Inferior parietal cortex (tissue), 1 donor: Measurements from ENCODE around the gene PRICKLE1.

Source experiments
- DNase-seq: peaks from one replicate; pipeline ENCODE4 v3.0.0-alpha.2; 2016; ENCODE audit errors: extremely low spot score

Gene PRICKLE1

DNA sequence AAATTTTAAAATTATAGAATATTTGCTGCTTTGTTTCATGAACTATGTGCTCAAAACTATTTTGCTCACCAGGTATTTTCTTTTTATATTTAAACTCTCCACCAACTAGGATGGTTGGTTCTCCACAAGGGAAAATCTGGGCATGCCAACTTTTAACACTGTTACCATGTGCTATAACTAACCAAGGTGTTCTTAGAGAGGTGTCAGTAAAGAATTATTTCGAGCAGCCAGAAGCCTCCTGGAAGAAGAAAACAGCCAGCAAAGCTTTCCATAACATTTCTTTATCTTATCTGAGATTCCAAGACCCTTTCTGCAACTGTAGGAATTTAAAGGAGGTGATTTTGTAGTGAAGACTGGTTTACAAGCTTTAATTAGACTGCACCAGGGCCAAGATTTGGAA is 97.3 kb downstream of the PRICKLE1 start:
- DNase-seq = no peak

DNA sequence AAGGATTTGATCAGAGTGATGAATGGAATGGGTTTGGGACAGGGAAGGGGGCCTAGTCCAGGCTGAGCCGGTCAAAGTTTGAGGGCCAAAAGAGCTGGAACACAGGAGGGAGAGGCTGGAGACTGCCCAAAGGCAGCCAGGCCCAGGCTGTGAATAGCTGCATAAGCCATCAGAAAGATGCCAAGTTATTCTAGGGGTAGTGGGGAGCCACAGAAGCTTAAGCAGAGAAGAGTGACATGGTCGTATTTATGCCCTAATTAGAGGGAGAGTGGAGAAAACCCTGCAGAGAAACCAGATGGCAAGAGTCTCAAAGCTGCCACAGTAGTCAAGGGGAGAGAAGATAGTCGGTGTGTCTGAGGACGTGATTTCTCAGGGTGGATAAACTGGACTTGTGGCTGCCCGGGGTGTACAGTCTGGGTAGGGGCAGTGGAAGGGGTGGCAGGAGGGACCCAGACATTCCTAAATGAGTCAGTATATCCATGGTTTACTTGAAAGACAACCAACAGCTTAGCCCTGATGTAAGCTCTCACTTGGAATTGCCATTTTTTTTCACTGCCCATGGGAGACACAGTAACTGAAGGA is 99.2 kb downstream of the PRICKLE1 start:
- DNase-seq = no peak

- no peak for DNase-seq
Measured at GRCh38 chr12:42486407-42486806, 103.1 kb downstream of the PRICKLE1 start.

GRCh38 chr12:42485823-42486222 is 103.7 kb downstream of the PRICKLE1 start:
- DNase-seq = no peak

- no peak for DNase-seq
Measured at GRCh38 chr12:42484996-42485395, 104.5 kb downstream of the PRICKLE1 start.

DNA sequence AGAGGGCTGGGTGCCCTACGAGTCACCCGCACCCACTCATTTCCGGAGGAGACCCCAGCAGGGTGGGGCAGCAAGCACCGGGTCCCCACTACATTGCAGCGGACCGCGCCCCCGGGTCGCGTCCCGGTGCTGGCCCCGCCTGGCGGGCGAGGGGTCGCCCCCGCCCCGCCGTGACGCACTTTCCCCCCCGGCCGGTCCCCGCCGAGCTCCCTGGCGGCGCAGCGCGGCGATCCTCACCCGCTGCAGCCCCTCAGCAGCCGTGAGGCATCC is 106.1 kb downstream of the PRICKLE1 start:
- DNase-seq = no peak

- DNase-seq = peak; percentile 56
Measured at GRCh38 chr12:42482748-42483520, 106.6 kb downstream of the PRICKLE1 start.

DNA sequence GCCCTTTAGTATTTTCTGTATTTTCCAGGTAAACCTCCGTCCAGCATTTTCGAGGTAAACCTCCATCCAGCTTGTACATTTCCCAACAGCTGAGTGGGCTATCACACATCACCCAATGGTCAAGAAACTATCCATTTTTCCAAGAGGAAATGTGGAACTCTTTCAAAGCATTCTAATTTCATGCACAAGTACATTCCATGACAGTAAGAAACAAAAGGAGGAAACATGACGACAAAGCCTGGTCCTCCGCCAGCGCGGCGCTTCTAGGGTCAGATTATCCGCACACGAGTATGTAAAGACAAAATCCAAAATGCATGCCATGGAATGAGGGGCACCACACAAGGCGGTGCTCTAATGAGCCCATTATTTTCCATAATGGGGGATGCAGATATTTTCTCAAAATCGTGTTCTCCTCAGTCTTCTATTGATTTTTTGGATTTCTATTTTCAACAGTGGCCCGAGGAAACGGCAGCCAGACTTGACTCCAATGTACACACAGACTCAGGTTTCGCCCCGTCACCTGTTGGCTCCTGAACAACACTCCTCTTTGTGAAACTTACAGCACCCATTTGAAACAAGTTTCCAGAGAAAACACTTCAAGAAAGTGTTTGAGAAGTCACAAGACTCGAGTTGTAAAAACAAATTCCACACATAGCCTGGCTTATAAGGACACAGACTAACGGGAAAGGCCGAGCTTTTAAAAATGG is 107.4 kb downstream of the PRICKLE1 start:
- no peak for DNase-seq

DNA sequence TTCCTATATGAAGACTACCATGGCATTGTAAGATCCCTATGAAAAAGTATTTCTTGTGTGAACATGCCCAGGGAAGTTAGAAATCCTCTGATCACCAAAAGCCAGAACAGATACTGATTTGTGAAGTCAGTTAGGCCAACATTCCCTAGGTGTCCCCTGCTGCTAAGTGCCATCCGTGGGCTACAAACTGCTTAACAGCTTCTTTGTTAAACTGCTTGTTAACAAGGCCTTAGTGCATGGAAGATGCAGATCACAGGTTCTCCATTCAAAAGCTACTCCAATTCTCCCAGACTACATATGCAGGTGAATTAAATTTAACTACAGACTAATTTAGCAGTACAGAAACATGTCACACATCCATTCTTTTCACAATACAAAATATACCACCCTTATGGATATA is 108.2 kb downstream of the PRICKLE1 start:
- no peak for DNase-seq

DNA sequence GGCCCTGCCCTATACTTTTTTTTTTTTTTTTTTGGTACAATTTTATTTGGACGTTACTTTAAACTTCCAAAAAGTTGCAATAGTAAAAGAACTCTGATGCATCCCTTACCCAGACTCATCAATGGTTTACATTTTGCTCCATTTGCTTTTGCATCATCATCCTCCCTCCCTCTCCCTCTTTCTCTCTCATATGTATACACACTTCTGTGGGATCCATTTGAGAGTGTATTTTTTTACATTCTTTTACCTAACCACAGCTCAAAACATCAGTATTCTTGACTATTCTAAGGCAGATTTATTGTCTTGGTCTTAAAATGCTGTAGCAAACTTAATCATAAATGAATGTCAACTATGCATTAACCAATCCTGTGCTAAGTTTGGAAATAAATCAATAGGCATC is 111.6 kb downstream of the PRICKLE1 start:
- no peak for DNase-seq

GRCh38 chr12:42475106-42475505 is 114.4 kb downstream of the PRICKLE1 start:
- DNase-seq = no peak

DNA sequence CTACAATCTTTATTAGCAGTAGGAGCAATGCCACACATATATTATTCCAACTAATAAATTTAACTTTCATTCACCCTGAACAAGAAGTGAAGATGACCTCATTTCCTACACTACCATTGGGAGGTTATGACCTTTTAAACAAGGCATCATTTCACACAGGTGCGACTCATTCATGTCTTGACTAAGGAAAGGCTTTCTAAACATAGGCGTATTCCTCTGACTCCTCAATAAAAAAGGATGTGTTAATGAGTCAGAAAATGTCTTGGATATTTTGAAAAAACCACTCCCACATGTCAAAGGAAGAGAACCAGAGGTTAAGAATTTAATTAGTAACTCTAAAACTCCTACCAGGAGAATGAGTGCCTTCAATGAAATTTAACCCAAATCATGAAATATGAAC is 115.2 kb downstream of the PRICKLE1 start:
- no peak for DNase-seq

DNA sequence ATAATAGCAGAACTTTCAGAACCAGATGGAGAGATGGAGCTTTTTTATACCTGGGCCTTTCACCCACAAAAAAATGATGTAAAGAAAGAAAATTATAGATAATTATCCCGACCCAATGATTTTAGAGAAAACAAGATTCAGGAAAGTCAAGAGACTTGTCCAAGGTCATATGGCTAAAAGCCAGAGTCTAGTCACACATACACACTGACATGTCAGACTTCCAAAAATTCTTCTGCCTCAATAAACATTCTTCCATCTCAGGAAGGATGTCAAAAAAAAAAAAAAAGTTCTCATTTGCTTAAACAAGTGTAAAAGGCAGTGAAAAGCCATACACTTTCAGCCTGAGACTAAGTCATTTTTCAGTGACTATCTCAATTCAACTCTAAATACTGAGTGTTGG is 116.0 kb downstream of the PRICKLE1 start:
- no peak for DNase-seq

GRCh38 chr12:42473130-42473529 is 116.4 kb downstream of the PRICKLE1 start:
- DNase-seq = no peak

DNA sequence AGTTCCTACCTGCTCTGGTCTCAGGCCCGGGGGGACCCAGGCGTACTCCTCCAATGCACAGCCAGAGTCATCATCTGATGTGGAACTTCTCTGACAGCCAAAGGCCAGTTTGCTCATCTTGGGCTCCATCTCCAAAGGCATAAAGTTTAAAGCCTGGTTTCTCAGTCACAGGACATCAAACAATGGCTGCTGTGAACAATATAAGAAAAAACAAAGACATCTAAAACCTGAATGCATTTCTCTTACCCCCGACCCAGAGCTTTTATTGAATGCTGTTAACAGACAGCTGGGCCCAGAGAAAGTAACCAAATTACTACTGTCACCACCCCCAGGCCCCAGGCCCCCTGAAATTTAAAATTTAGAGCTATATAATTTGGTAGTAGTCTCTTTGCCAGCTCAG is 117.2 kb downstream of the PRICKLE1 start:
- no peak for DNase-seq

- no peak for DNase-seq
Measured at GRCh38 chr12:42469355-42470175, 120.0 kb downstream of the PRICKLE1 start.

DNA sequence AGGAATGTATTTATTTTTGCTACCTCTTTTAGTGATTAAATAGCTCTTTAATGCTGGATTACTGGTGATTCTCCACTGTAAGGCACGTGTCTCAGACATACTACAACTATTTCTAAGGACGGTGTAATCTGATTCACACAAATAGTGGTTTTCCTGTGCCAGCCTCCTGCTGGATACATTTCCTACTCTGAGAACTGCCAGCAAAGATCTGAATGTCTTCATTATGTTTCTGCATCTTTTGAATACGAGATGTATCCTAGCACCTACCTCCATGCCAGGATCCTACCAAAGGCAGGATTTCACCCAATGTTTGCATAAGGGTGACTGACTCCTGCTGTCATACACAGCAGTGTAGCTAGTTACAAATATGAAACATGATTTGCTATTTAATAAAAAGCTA is 120.6 kb downstream of the PRICKLE1 start:
- DNase-seq = peak; percentile 64

DNA sequence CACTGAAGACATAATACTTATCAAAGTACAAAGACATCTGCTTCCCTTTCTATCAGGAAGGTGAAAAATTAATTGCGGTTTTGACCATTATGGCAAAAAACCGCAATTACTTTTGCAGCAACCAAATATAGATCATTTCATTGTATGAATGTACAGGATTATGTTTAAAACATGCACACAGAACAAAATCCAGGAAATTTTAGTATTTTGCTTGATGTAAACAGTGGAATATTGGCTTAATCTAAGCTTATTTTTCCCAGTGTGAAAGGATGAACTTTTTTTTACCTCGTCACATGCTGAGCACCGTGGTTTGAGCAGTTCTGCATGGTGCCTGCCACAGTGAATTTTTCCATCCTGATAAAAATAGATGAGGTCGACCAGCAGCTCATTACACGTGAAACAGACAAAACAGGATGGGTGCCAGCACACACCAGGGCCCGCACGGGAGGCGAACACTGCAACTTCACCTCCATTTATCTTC is 121.2 kb downstream of the PRICKLE1 start:
- no peak for DNase-seq

DNA sequence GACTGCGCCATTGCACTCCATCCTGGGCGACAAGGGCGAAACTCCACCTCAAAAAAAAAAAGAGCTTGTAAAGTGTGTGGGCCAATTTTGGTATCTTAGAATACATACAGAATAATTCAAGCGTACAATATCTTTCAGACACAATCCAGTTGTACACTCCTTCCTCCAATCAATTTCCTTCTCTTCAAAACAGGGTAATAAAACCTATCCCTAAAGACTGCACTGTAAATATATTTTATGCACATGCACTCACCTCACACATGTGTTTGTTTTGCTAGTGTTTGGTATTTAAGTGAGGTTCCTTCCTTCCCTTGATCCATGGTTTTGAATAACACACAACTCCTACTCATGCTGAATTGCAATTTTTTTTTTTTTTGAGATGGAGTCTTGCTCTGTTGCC is 125.9 kb downstream of the PRICKLE1 start:
- DNase-seq = no peak

- DNase-seq = no peak
Measured at GRCh38 chr12:42462486-42462885, 127.1 kb downstream of the PRICKLE1 start.

- DNase-seq = no peak
Measured at GRCh38 chr12:42459336-42459847, 130.2 kb downstream of the PRICKLE1 start.

- no peak for DNase-seq
Measured at GRCh38 chr12:42458575-42458974, 131.0 kb downstream of the PRICKLE1 start.
